ENCODE data around the gene NELL1. TPM values are rescaled to one million over a fixed set of nuclear protein-coding genes. Genes with fewer than 3 reads are reported as not detected.

NELL1 gene
- total and polyA plus RNA-seq, 2 experiments from 2014 or later: 8.9 to 20.1 TPM

GRCh38 chr11:20910733-20911132, 241.3 kb downstream of the NELL1 start:
- H3K4me1 ChIP-seq (ENCODE audit: insufficient read depth): no peaks in the 10 kb centered on the region
- H3K79me2 ChIP-seq: no peaks in the 10 kb centered on the region
- H3K27ac ChIP-seq: no peak overlapping the region
- no peaks in the 10 kb centered on the region for H3K36me3 ChIP-seq (replicated peaks; ENCODE audit: insufficient read depth, low read depth)
- no peak for DNase-seq (ENCODE audit: low spot score)
- no peak for TF ChIP-seq EZH2 (IDR thresholded peaks at IDR 0.05; ENCODE audit: borderline replicate concordance)
- TF ChIP-seq CTCF (IDR thresholded peaks at IDR 0.05; ENCODE audit: poor library complexity): no peak
- no peak for TF ChIP-seq EZH2phosphoT487 (IDR thresholded peaks at IDR 0.05; ENCODE audit: low read depth, severe bottlenecking, unreplicated experiment)
- H3K4me3 ChIP-seq: no peak overlapping the region
- no peaks in the 10 kb centered on the region for H3K9me3 ChIP-seq (ENCODE audit: low read depth)
- H4K20me1 ChIP-seq (ENCODE audit: insufficient read depth, poor library complexity, severe bottlenecking): no peaks in the 10 kb centered on the region
- no peaks in the 10 kb centered on the region for H3K9me2 ChIP-seq (replicated peaks; ENCODE audit: insufficient read depth)
- no peaks in the 10 kb centered on the region for H3K27me3 ChIP-seq
- no peak overlapping the region for H3K4me2 ChIP-seq
- no peak overlapping the region for H2AFZ ChIP-seq

- WGBS (ENCODE audit: low lambda C conversion rate, missing lambda C conversion rate): 30% methylated on average over 2 of the region's 2 CpGs
- no peaks in the 10 kb centered on the region for H3K79me2 ChIP-seq
- no peak for TF ChIP-seq EZH2 (IDR thresholded peaks at IDR 0.05; ENCODE audit: borderline replicate concordance)
- TF ChIP-seq CTCF (IDR thresholded peaks at IDR 0.05; ENCODE audit: poor library complexity): no peak
- TF ChIP-seq EZH2phosphoT487 (IDR thresholded peaks at IDR 0.05; ENCODE audit: low read depth, severe bottlenecking, unreplicated experiment): no peak
- H3K9me2 ChIP-seq (replicated peaks; ENCODE audit: insufficient read depth): no peaks in the 10 kb centered on the region
- peak; percentile 6 for DNase-seq (ENCODE audit: low spot score)
- no peak overlapping the region for H3K4me3 ChIP-seq
- H3K4me2 ChIP-seq: no peak overlapping the region
- no peaks in the 10 kb centered on the region for H3K27me3 ChIP-seq
- no peak overlapping the region for H2AFZ ChIP-seq
- H4K20me1 ChIP-seq (ENCODE audit: insufficient read depth, poor library complexity, severe bottlenecking): no peaks in the 10 kb centered on the region
- H3K36me3 ChIP-seq (replicated peaks; ENCODE audit: insufficient read depth, low read depth): no peaks in the 10 kb centered on the region
- no peaks in the 10 kb centered on the region for H3K4me1 ChIP-seq (ENCODE audit: insufficient read depth)
- H3K27ac ChIP-seq: peak overlapping the region; percentile 30
- H3K9me3 ChIP-seq (ENCODE audit: low read depth): no peaks in the 10 kb centered on the region
Observed at GRCh38 chr11:20912065-20912821, 242.9 kb downstream of the NELL1 start.

- Histone ChIP-seq H3K27me3 (no peaks in the 10 kb centered on the region), H3K9me2 (replicated peaks; ENCODE audit: insufficient read depth) (no peaks in the 10 kb centered on the region), H3K4me3 (no peak overlapping the region), H3K4me1 (ENCODE audit: insufficient read depth) (no peaks in the 10 kb centered on the region), H3K27ac (peak overlapping the region; percentile 15), H3K4me2 (no peak overlapping the region), H2AFZ (no peak overlapping the region), H4K20me1 (ENCODE audit: insufficient read depth, poor library complexity, severe bottlenecking) (no peaks in the 10 kb centered on the region), H3K36me3 (replicated peaks; ENCODE audit: insufficient read depth, low read depth) (no peaks in the 10 kb centered on the region), H3K9me3 (ENCODE audit: low read depth) (no peaks in the 10 kb centered on the region), H3K79me2 (no peaks in the 10 kb centered on the region)
- WGBS (ENCODE audit: low lambda C conversion rate, missing lambda C conversion rate): 23% methylated on average over 4 of the region's 4 CpGs
- no peak for DNase-seq (ENCODE audit: low spot score)
- TF ChIP-seq EZH2phosphoT487 (IDR thresholded peaks at IDR 0.05; ENCODE audit: low read depth, severe bottlenecking, unreplicated experiment) (no peak), EZH2 (IDR thresholded peaks at IDR 0.05; ENCODE audit: borderline replicate concordance) (no peak), CTCF (IDR thresholded peaks at IDR 0.05; ENCODE audit: poor library complexity) (no peak)
Observed at GRCh38 chr11:20912922-20913512, 243.6 kb downstream of the NELL1 start.

Data from hepatocyte (in vitro differentiated cells).